ENCODE measurements around the gene WDR90. TPM values are rescaled to one million over a fixed set of nuclear protein-coding genes. Genes with fewer than 3 reads are reported as not detected.

Gene WDR90
- total and polyA plus RNA-seq, 2 donors from 2014 or later = 10.6 to 51.6 TPM

GRCh38 chr16:694863-695354, 45.7 kb downstream of the WDR90 start:
- Histone ChIP-seq H3K4me1 (ENCODE audit: control insufficient read depth in 2 of 3, insufficient read depth in 2 of 3, low read depth in 1 of 3, low read length in 3 of 3) (peaks cover 0 to 5% (median 0%) of the 10 kb centered on the region in 3 donors), H3K27ac (ENCODE audit: low read depth in 2 of 2, low read length in 2 of 2) (no peak overlapping the region), H3K9ac (ENCODE audit: low read length in 3 of 3) (no peak overlapping the region), H3K9me3 (ENCODE audit: control insufficient read depth in 2 of 3, insufficient read depth in 1 of 3, low read length in 3 of 3) (no peaks in the 10 kb centered on the region), H3K27me3 (ENCODE audit: control insufficient read depth, insufficient read depth, low read length) (peaks cover 4% of the 10 kb centered on the region), H3K4me3 (ENCODE audit: low read length in 3 of 3) (no peak overlapping the region), H3K36me3 (ENCODE audit: control insufficient read depth in 2 of 3, insufficient read depth in 3 of 3, low read length in 3 of 3) (no peaks in the 10 kb centered on the region)
- DNase-seq (peak in 1 of 5 donors; percentile 86), FAIRE-seq (no peak)
- intact Hi-C loops (cut with DNase I) = no loop called here
- TF ChIP-seq CTCF (IDR thresholded peaks at IDR 0.05; ENCODE audit: borderline replicate concordance, extremely low read depth, insufficient read depth) = no peak

- H3K27me3 ChIP-seq (ENCODE audit: control insufficient read depth, insufficient read depth, low read length) = peaks cover 4% of the 10 kb centered on the region
- H3K9ac ChIP-seq (ENCODE audit: low read length in 3 of 3) = no peak overlapping the region
- H3K4me1 ChIP-seq (ENCODE audit: control insufficient read depth in 2 of 3, insufficient read depth in 2 of 3, low read depth in 1 of 3, low read length in 3 of 3) = peaks cover 0 to 5% (median 0%) of the 10 kb centered on the region in 3 donors
- H3K4me3 ChIP-seq (ENCODE audit: low read length in 3 of 3) = peak overlapping the region in 1 of 3 donors; percentile 35
- H3K9me3 ChIP-seq (ENCODE audit: control insufficient read depth in 2 of 3, insufficient read depth in 1 of 3, low read length in 3 of 3) = no peaks in the 10 kb centered on the region
- TF ChIP-seq CTCF (IDR thresholded peaks at IDR 0.05; ENCODE audit: borderline replicate concordance, extremely low read depth, insufficient read depth) = no peak
- intact Hi-C loops (cut with DNase I) = no loop called here
- no peaks in the 10 kb centered on the region for H3K36me3 ChIP-seq (ENCODE audit: control insufficient read depth in 2 of 3, insufficient read depth in 3 of 3, low read length in 3 of 3)
- peak overlapping the region; percentile 72 to 74 for H3K27ac ChIP-seq (ENCODE audit: low read depth in 2 of 2, low read length in 2 of 2)
- DNase-seq = peak; percentile 70 to 97 (median 81)
- no peak for FAIRE-seq
These were observed 46.4 kb downstream of the WDR90 start for GRCh38 chr16:695355-696089.

GRCh38 chr16:698911-699671, 49.9 kb downstream of the WDR90 start:
- TF ChIP-seq CTCF (IDR thresholded peaks at IDR 0.05; ENCODE audit: borderline replicate concordance, extremely low read depth, insufficient read depth) = no peak
- Histone ChIP-seq H3K27ac (ENCODE audit: low read depth in 2 of 2, low read length in 2 of 2) (no peak overlapping the region), H3K4me3 (ENCODE audit: low read length in 3 of 3) (no peak overlapping the region), H3K9me3 (ENCODE audit: control insufficient read depth in 2 of 3, insufficient read depth in 1 of 3, low read length in 3 of 3) (no peaks in the 10 kb centered on the region), H3K9ac (ENCODE audit: low read length in 3 of 3) (no peak overlapping the region), H3K4me1 (ENCODE audit: control insufficient read depth in 2 of 3, insufficient read depth in 2 of 3, low read depth in 1 of 3, low read length in 3 of 3) (peaks cover 0 to 5% (median 0%) of the 10 kb centered on the region in 3 donors), H3K27me3 (ENCODE audit: control insufficient read depth, insufficient read depth, low read length) (peaks cover 19% of the 10 kb centered on the region), H3K36me3 (ENCODE audit: control insufficient read depth in 2 of 3, insufficient read depth in 3 of 3, low read length in 3 of 3) (no peaks in the 10 kb centered on the region)
- DNase-seq (no peak), FAIRE-seq (no peak)
- intact Hi-C loops (cut with DNase I) = no loop called here

Measured in kidney (tissue), 14 donors.